H9 (cell line): ENCODE data around the gene OAF. TPM values are rescaled to one million over a fixed set of nuclear protein-coding genes. Genes with fewer than 3 reads are reported as not detected.

ENCODE experiments used
- DNase-seq: peaks from one replicate; pipeline ENCODE4 v3.0.0-alpha.2; 2017
- H2AFZ ChIP-seq: one replicate; pipeline ENCODE4 v1.6.1; 2013; ENCODE audit warnings: mild to moderate bottlenecking, low read length, control low read depth, moderate library complexity
- H2AK5ac ChIP-seq: 2 replicates; pipeline ENCODE4 v1.6.1; 2013; ENCODE audit warnings: low read length, control low read depth, mixed read lengths; ENCODE audit not compliant: insufficient read length
- H2BK120ac ChIP-seq: one replicate; pipeline ENCODE4 v1.6.1; 2013; ENCODE audit warnings: low read depth, mild to moderate bottlenecking, low read length, control low read depth, inconsistent platforms; ENCODE audit not compliant: poor library complexity, severe bottlenecking
- H2BK12ac ChIP-seq: 2 replicates; pipeline ENCODE4 v1.6.1; 2013; ENCODE audit warnings: low read length, control low read depth, mixed read lengths, low read depth; ENCODE audit not compliant: insufficient read length
- H2BK15ac ChIP-seq: 2 replicates; pipeline ENCODE4 v1.6.1; 2013; ENCODE audit warnings: low read depth, low read length, control low read depth
- H2BK20ac ChIP-seq: one replicate; pipeline ENCODE4 v1.6.1; 2013; ENCODE audit warnings: low read depth, mild to moderate bottlenecking, low read length, control low read depth, inconsistent platforms; ENCODE audit not compliant: poor library complexity, severe bottlenecking
- H2BK5ac ChIP-seq: 2 replicates; pipeline ENCODE4 v1.6.1; 2013; ENCODE audit warnings: low read length, control low read depth, mixed read lengths; ENCODE audit not compliant: insufficient read length
- H3K14ac ChIP-seq: 2 replicates; pipeline ENCODE4 v1.6.1; 2013; ENCODE audit warnings: low read length, control low read depth; ENCODE audit not compliant: insufficient read depth
- H3K18ac ChIP-seq: 2 replicates; pipeline ENCODE4 v1.6.1; 2013; ENCODE audit warnings: low read depth, mild to moderate bottlenecking, mixed read lengths, low read length, control low read depth; ENCODE audit not compliant: insufficient read length
- H3K23ac ChIP-seq: 2 replicates; pipeline ENCODE4 v1.6.1; 2013; ENCODE audit warnings: low read length, control low read depth, mixed read lengths, low read depth; ENCODE audit not compliant: insufficient read length
- H3K23me2 ChIP-seq: 2 replicates; pipeline ENCODE4 v1.6.1; 2013; ENCODE audit warnings: low read depth, mild to moderate bottlenecking, mixed read lengths, low read length, control low read depth; ENCODE audit not compliant: insufficient read length, poor library complexity, severe bottlenecking
- H3K27ac ChIP-seq: 2 replicates; pipeline ENCODE4 v1.5.1; 2013; ENCODE audit warnings: low read length, control low read depth, mixed read lengths, low read depth; ENCODE audit not compliant: insufficient read length
- H3K27me3 ChIP-seq: 2 replicates; pipeline ENCODE4 v1.6.1; 2013; ENCODE audit warnings: low read length, control low read depth, inconsistent platforms; ENCODE audit not compliant: insufficient read depth
- H3K4ac ChIP-seq: 2 replicates; pipeline ENCODE4 v1.6.1; 2013; ENCODE audit warnings: low read depth, mild to moderate bottlenecking, control low read depth, inconsistent platforms, low read length, moderate library complexity
- H3K4me1 ChIP-seq: 2 replicates; pipeline ENCODE4 v1.6.1; 2013; ENCODE audit warnings: low read length, control low read depth, inconsistent platforms; ENCODE audit not compliant: insufficient read depth
- H3K4me2 ChIP-seq: 2 replicates; pipeline ENCODE4 v1.6.1; 2013; ENCODE audit warnings: low read length, control low read depth, mixed read lengths; ENCODE audit not compliant: insufficient read length, insufficient read depth
- H3K56ac ChIP-seq: 2 replicates; pipeline ENCODE4 v1.6.1; 2013; ENCODE audit warnings: low read depth, mild to moderate bottlenecking, mixed read lengths, low read length, control low read depth; ENCODE audit not compliant: insufficient read length
- H3K79me1 ChIP-seq: 2 replicates; pipeline ENCODE4 v1.6.1; 2013; ENCODE audit warnings: low read depth, mild to moderate bottlenecking, moderate library complexity, low read length, control low read depth, inconsistent platforms; ENCODE audit not compliant: insufficient read depth, poor library complexity, severe bottlenecking
- H3K79me2 ChIP-seq: 2 replicates; pipeline ENCODE4 v1.6.1; 2013; ENCODE audit warnings: low read length, control low read depth, inconsistent platforms; ENCODE audit not compliant: insufficient read depth
- H3K9ac ChIP-seq: 2 replicates; pipeline ENCODE4 v1.6.1; 2013; ENCODE audit warnings: low read length, control low read depth, mixed read lengths; ENCODE audit not compliant: insufficient read length; ENCODE audit errors: extremely low read depth
- H3K9me3 ChIP-seq: one replicate; pipeline ENCODE4 v1.6.1; 2013; ENCODE audit warnings: low read depth, low read length, inconsistent platforms; ENCODE audit not compliant: control insufficient read depth
- H3T11ph ChIP-seq: one replicate; pipeline ENCODE4 v1.6.1; 2013; ENCODE audit warnings: mild to moderate bottlenecking, low read length, control low read depth, inconsistent platforms
- H4K20me1 ChIP-seq: one replicate; pipeline ENCODE4 v1.6.1; 2013; ENCODE audit not compliant: control insufficient read depth, insufficient read length, insufficient read depth
- H4K5ac ChIP-seq: 2 replicates; pipeline ENCODE4 v1.6.1; 2013; ENCODE audit warnings: low read depth, mild to moderate bottlenecking, mixed read lengths, low read length, control low read depth; ENCODE audit not compliant: insufficient read length
- H4K8ac ChIP-seq: replicated peaks from 2 replicates; pipeline ENCODE4 v1.6.1; 2013; ENCODE audit warnings: low read length, control low read depth, mixed read lengths, low read depth; ENCODE audit not compliant: insufficient read length
- H4K91ac ChIP-seq: 2 replicates; pipeline ENCODE4 v1.6.1; 2013; ENCODE audit warnings: low read depth, mild to moderate bottlenecking, moderate library complexity, mixed read lengths, low read length, control low read depth; ENCODE audit not compliant: insufficient read length
- H3K27ac Mint-ChIP-seq, 3 experiments: 2 replicates in 2 of 3; 3 replicates in 1 of 3; pipeline ENCODE4 v1.8.0; 2020 to 2021; ENCODE audit warnings: mixed read lengths in 3 of 3, mild to moderate bottlenecking in 1 of 3, moderate library complexity in 1 of 3
- H3K27me3 Mint-ChIP-seq: 2 replicates; pipeline ENCODE4 v1.8.0; 2021; ENCODE audit warnings: low read depth, mild to moderate bottlenecking, moderate library complexity, mixed read lengths
- H3K36me3 Mint-ChIP-seq, 3 experiments: 2 replicates in 2 of 3; 3 replicates in 1 of 3; pipeline ENCODE4 v1.8.0; 2020 to 2021; ENCODE audit warnings: low read depth in 3 of 3, mixed read lengths in 3 of 3; ENCODE audit not compliant: insufficient read depth in 1 of 3
- H3K4me1 Mint-ChIP-seq, 2 experiments: 2 replicates each; pipeline ENCODE4 v1.8.0; 2020; ENCODE audit warnings: mixed read lengths in 2 of 2
- H3K4me3 Mint-ChIP-seq, 2 experiments: 2 replicates in 1 of 2; 3 replicates in 1 of 2; pipeline ENCODE4 v1.8.0; 2020 to 2021; ENCODE audit warnings: mild to moderate bottlenecking in 2 of 2, mixed read lengths in 2 of 2, moderate library complexity in 1 of 2
- H3K9me3 Mint-ChIP-seq, 2 experiments: 2 replicates in 1 of 2; 3 replicates in 1 of 2; pipeline ENCODE4 v1.8.0; 2020; ENCODE audit warnings: mild to moderate bottlenecking in 2 of 2, mixed read lengths in 2 of 2, moderate library complexity in 1 of 2
- CTCF ChIP-seq: fragments of 200-600 bp; sonication (generic); conservative IDR thresholded peaks from 3 replicates; pipeline ENCODE4 v1.8.0; 2021; ENCODE audit warnings: antibody characterized with exemption, mild to moderate bottlenecking
- WGBS: extraction: QIAGEN DNeasy Blood & Tissue Kit; methylation state at CpG from one replicate; pipeline ENCODE4 v1.1.7; 2013; ENCODE audit warnings: missing lambda C conversion rate, low lambda C conversion rate, mixed read lengths; ENCODE audit not compliant: insufficient read length; ENCODE audit errors: extremely low coverage; 5-methylcytosine and 5-hydroxymethylcytosine counted together
- total RNA-seq: library from RNA; stranded (reverse); gene quantifications from 2 replicates; pipeline ENCODE4 v1.2.1, GENCODE V29; 2021

The OAF gene
- total RNA-seq, 1 experiment from 2014 or later: 1.1 TPM

DNA sequence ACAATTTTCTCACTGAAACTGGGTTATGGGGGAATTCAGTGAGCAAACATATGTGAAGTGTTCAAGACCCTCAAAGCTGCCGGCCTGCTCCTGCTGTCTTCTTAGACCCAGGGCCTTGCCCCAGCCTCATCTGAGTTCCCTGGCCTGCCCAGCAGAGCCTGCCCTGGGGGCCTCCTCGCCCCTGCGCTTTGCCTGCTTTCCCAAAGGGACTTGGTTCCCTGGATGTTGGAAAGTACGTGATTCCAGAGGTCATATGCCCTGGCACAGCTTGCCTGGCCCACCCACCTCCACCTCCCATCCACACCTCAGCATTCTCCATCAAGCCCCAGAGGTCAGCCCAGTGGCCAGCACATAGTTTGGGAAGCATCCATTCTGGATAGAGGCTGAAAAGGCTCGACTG is 15.4 kb downstream of the OAF start:
- Histone ChIP-seq H3K23me2 (no peaks in the 10 kb centered on the region), H3K9ac (no peak overlapping the region), H4K20me1 (no peaks in the 10 kb centered on the region), H2AFZ (no peak overlapping the region), H4K8ac (no peak overlapping the region), H3K27me3 (peaks cover 2% of the 10 kb centered on the region; the same call in 1 of the 2 replicates), H3T11ph (no peak overlapping the region), H4K5ac (no peak overlapping the region), H3K18ac (no peak overlapping the region), H3K9me3 (no peaks in the 10 kb centered on the region), H3K27ac (no peak overlapping the region), H4K91ac (no peak overlapping the region), H2AK5ac (no peak overlapping the region), H3K14ac (no peak overlapping the region), H3K4me2 (no peak overlapping the region), H3K23ac (no peak overlapping the region), H3K4me1 (no peaks in the 10 kb centered on the region; the same call in 1 of the 2 replicates), H2BK15ac (no peak overlapping the region), H2BK20ac (no peak overlapping the region), H2BK5ac (no peak overlapping the region), H2BK120ac (no peak overlapping the region), H3K79me1 (no peaks in the 10 kb centered on the region), H3K79me2 (no peaks in the 10 kb centered on the region), H2BK12ac (no peak overlapping the region), H3K56ac (no peak overlapping the region), H3K4ac (no peak overlapping the region)
- no peak overlapping the region; a peak in 1 of 5 replicates for H3K4me3 Mint-ChIP-seq
- H3K9me3 Mint-ChIP-seq: no peaks in the 10 kb centered on the region; a peak in 1 of 5 replicates
- peaks cover 5 to 13% of the 10 kb centered on the region in 2 experiments for H3K4me1 Mint-ChIP-seq
- DNase-seq: no peak
- H3K36me3 Mint-ChIP-seq: no peaks in the 10 kb centered on the region; a peak in 1 of 7 replicates
- no CpG with 5 or more reads among the region's 5 CpGs for WGBS
- peaks cover 71% of the 10 kb centered on the region for H3K27me3 Mint-ChIP-seq
- no peak overlapping the region for H3K27ac Mint-ChIP-seq
- no peak for TF ChIP-seq CTCF
